Stimulated activated naive B cell treated with anti-CD40 and anti-IgM and Interleukin-4, amounts not matched to agents 10 μg/mL and 1 μg/mL and 100 μg/mL, for 72 hours (primary cell): ENCODE results near the gene KCNJ6.

Source experiments
- ATAC-seq, 2 donors: fragments of 150-1000 bp; cut with Tn5 transposase; replicated peaks; 2 replicates each; pipeline ENCODE4 v1.10.0; 2021; ENCODE audit warnings: moderate library complexity in 1 of 2
- DNase-seq: peaks from one replicate; pipeline ENCODE4 v3.0.0; 2021
- H3K27ac Mint-ChIP-seq: one replicate; pipeline ENCODE4 v1.8.0; 2022; ENCODE audit warnings: mild to moderate bottlenecking, mixed read lengths
- H3K27me3 Mint-ChIP-seq, 2 donors: one replicate each; pipeline ENCODE4 v1.8.0; 2022; ENCODE audit warnings: mixed read lengths in 2 of 2
- H3K36me3 Mint-ChIP-seq, 2 donors: one replicate each; pipeline ENCODE4 v1.8.0; 2022; ENCODE audit warnings: mixed read lengths in 2 of 2, mild to moderate bottlenecking in 1 of 2
- H3K4me1 Mint-ChIP-seq, 2 donors: one replicate each; pipeline ENCODE4 v1.8.0; 2022; ENCODE audit warnings: mixed read lengths in 2 of 2, mild to moderate bottlenecking in 1 of 2
- H3K4me3 Mint-ChIP-seq, 2 donors: one replicate each; pipeline ENCODE4 v1.8.0; 2022; ENCODE audit warnings: mild to moderate bottlenecking in 2 of 2, mixed read lengths in 2 of 2, moderate library complexity in 1 of 2
- H3K9me3 Mint-ChIP-seq, 2 donors: one replicate each; pipeline ENCODE4 v1.8.0; 2022; ENCODE audit warnings: mixed read lengths in 2 of 2, mild to moderate bottlenecking in 1 of 2

KCNJ6 gene

DNA sequence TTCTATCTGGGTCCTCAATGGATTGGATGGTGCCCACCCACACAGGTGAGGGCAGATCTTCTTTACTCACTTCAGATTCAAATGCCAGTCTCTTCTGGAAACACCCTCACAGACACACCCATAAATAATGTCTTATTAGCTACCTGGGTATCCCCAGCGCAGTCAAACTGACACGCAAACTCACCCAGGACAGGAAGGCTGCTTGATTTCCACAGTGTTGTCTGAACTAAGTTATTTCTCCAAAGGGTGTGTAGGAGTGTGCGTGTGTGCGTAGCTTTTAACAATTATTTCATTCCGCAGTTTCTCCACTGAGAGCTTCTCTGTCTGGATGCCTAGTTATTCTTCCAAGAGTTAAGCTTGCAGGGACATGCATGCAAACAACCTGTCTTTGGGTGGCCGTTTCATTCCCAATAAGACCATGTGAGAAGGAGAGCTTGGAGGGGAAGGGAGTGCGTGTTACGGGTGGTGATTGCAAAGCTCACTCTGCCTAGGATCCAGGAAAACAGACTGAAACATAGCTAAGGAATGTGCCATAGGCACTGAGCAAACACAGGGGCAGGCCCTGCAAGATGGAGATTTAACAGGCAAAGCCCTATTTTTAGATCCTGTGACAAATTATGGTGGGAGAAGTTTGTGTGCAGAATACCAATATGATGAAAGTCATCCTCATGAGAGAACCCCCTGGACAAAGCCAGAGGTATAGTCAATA, 280.0 kb downstream of the KCNJ6 start:
- Mint-ChIP-seq H3K4me1 (peaks cover 5 to 8% of the 10 kb centered on the region in 2 donors), H3K27ac (no peak overlapping the region), H3K9me3 (peaks cover 5 to 8% of the 10 kb centered on the region in 2 donors), H3K36me3 (peaks cover 0 to 1% of the 10 kb centered on the region in 2 donors), H3K4me3 (no peak overlapping the region), H3K27me3 (peaks cover 26 to 27% of the 10 kb centered on the region in 2 donors)
- DNase-seq (no peak), ATAC-seq (no peak)

DNA sequence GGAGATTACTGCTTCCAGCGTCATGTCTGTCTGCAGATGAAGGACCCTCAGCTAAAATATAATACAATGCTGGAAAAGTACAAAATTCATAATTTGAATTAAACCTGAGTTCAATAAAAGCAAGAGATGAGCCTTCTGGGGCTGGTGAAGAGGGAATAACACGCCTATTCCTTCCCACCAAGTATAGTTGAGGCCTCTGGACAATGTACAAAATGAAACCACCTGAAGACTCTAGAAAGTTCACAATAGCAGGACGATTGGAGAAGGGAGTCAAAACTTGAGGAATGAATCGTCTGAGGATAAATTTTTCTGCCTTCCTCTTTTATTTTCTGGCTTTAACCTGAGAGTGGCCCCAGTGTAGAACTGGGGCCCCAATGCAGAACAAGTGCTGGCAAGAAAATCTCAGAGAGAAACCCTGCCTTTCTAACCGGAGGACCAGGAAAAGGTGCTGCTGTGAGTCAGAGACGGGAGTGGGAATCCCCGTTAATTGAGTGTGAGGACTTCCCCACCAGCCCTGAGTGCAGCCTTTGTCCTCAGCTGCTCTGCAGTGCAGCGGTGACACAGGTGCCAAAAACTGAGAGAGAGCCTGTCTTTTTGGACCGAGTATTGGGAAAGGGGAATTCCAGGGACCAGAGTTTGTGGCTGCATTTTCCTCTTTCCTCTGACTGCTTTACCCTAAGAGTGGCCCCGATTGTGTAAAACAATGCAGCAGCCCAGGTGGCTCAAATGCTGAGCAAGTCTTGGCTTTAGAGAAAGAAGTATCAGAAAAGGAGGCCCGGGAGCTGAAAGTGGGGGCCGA, 284.7 kb downstream of the KCNJ6 start:
- Mint-ChIP-seq H3K4me1 (no peaks in the 10 kb centered on the region), H3K36me3 (no peaks in the 10 kb centered on the region), H3K4me3 (no peak overlapping the region), H3K27ac (no peak overlapping the region), H3K27me3 (peaks cover 27 to 37% of the 10 kb centered on the region in 2 donors), H3K9me3 (peaks cover 0 to 2% of the 10 kb centered on the region in 2 donors)
- peak in 1 of 2 donors; percentile 45 for ATAC-seq
- no peak for DNase-seq

DNA sequence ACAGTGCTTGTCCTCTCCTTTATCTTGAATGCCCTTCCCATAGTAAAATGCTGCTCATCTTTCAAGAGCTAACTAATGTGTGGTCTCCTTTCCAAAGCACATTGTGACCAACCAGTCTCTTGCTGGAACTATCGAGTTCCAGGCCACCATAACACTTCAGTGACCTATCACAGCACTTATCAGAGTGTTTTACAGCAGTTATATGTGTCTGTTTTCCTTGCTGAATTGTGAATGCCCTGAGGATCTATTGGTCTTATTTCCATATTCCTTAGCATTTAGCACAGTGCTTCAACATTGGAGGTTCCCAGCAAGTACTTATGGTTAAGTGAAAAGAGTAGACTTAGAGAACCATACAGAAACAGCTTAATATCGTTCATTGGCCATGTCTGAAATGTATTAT, 285.4 kb downstream of the KCNJ6 start:
- no peaks in the 10 kb centered on the region for H3K4me1 Mint-ChIP-seq
- no peak overlapping the region for H3K27ac Mint-ChIP-seq
- no peaks in the 10 kb centered on the region for H3K36me3 Mint-ChIP-seq
- peaks cover 0 to 2% of the 10 kb centered on the region in 2 donors for H3K9me3 Mint-ChIP-seq
- H3K27me3 Mint-ChIP-seq: peaks cover 21 to 31% of the 10 kb centered on the region in 2 donors
- ATAC-seq: no peak
- no peak for DNase-seq
- no peak overlapping the region for H3K4me3 Mint-ChIP-seq

DNA sequence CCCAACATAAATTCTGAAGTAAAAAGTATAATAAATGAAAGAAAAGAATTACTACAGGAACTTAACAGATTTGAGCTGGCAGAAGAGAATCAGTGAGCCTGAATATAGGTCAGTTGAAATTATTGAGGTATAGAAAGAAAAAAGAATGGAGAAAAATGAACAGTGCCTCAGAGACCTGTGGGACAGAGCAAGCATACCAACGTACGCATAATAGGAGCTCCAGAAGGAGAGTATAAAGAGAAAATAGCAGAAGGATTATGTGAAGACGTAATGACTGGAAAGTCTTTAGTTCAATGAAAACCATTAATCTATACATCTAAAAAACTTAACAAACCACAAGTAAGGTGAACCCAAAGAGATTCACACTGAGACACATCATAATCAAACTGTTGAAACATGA, 287.9 kb downstream of the KCNJ6 start:
- H3K4me3 Mint-ChIP-seq: no peak overlapping the region
- H3K27ac Mint-ChIP-seq: no peak overlapping the region
- no peaks in the 10 kb centered on the region for H3K36me3 Mint-ChIP-seq
- H3K27me3 Mint-ChIP-seq: peaks cover 16 to 31% of the 10 kb centered on the region in 2 donors
- DNase-seq: no peak
- no peaks in the 10 kb centered on the region for H3K4me1 Mint-ChIP-seq
- no peak for ATAC-seq
- H3K9me3 Mint-ChIP-seq: no peaks in the 10 kb centered on the region

DNA sequence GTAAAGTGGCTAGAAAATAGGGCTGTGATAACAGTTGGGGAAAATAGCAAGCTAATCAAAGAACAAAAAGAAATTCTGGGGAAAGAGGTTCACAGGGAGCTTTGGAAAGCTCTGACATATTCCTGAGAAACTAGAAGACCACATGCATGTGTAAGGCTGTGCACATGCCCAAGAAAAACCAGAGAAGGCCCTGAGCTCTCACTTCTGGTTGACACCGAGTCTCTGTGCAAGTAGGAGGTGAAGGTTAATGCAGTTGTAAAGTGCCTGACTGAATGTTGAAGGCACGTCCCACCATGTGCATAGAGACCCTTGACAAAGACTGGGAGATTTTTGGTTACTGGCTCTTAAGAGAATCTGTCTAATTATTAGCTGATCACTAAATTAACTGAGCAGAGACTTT, 288.7 kb downstream of the KCNJ6 start:
- Mint-ChIP-seq H3K4me1 (no peaks in the 10 kb centered on the region), H3K27ac (no peak overlapping the region), H3K4me3 (no peak overlapping the region), H3K36me3 (no peaks in the 10 kb centered on the region), H3K27me3 (peaks cover 20 to 31% of the 10 kb centered on the region in 2 donors), H3K9me3 (no peaks in the 10 kb centered on the region)
- DNase-seq: no peak
- ATAC-seq: no peak

DNA sequence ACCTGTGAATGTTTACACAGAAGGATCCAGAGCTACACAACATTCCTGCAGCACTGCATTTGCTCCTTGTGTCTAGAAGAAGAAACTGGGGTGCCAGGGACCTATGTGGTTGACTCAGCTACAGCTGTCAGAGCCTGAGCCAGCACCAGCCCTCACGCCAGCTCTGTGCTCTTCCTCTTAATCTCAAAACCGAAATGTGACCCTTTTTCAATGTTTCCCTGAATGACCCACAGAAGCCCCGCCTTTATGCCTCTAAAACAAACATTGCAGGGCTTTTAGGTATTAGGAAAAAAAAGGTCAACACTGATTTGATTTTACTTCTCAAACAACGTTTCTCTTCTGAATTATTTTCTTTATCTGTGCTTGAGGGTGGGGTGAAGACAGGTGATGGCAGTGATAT, 289.2 kb downstream of the KCNJ6 start:
- Mint-ChIP-seq H3K4me3 (no peak overlapping the region), H3K4me1 (no peaks in the 10 kb centered on the region), H3K36me3 (no peaks in the 10 kb centered on the region), H3K27me3 (peaks cover 23 to 30% of the 10 kb centered on the region in 2 donors), H3K9me3 (no peaks in the 10 kb centered on the region), H3K27ac (no peak overlapping the region)
- DNase-seq: no peak
- ATAC-seq: no peak

DNA sequence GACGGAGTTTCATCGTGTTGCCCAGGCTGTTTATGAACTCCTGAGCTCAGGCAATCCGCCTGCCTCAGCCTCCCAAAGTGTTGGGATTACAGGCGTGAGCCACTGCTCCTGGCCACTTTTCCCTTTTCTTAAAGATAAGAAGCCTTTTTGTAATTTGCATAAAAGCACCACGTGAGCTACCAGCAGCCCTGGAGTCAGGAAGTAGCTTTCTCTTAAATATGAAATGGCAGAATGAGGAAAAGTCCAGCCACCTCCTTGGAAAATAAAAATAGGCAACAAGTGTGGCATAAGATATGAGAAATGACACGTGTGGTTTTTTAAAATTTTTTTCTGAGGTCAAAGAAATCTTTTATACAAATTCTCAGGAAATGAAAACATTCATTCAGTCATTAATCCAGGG, 289.9 kb downstream of the KCNJ6 start:
- DNase-seq (no peak), ATAC-seq (no peak)
- Mint-ChIP-seq H3K9me3 (no peaks in the 10 kb centered on the region), H3K27ac (no peak overlapping the region), H3K36me3 (no peaks in the 10 kb centered on the region), H3K27me3 (peaks cover 23 to 30% of the 10 kb centered on the region in 2 donors), H3K4me3 (no peak overlapping the region), H3K4me1 (no peaks in the 10 kb centered on the region)

DNA sequence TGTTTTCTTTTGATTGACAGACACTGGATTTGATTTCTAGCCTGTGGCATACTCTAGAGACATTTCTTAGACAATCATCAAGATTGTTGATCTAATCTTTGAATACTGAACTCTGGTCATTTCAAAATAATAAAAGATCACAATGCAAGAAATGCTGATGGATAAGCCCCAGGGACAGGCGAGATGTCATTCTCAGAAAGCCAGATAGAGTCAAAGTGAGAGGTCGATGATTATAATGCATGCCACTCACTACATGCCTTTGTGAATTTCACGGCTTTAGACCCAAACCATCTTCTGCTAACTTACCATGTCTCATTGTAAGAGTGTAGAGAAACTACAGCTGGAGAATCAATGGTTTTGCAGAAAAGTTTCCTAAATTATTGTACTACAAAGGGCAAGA, 292.6 kb downstream of the KCNJ6 start:
- DNase-seq (no peak), ATAC-seq (no peak)
- no peaks in the 10 kb centered on the region for H3K36me3 Mint-ChIP-seq
- peaks cover 22 to 26% of the 10 kb centered on the region in 2 donors for H3K27me3 Mint-ChIP-seq
- H3K4me1 Mint-ChIP-seq: no peaks in the 10 kb centered on the region
- no peak overlapping the region for H3K27ac Mint-ChIP-seq
- H3K4me3 Mint-ChIP-seq: no peak overlapping the region
- H3K9me3 Mint-ChIP-seq: no peaks in the 10 kb centered on the region

DNA sequence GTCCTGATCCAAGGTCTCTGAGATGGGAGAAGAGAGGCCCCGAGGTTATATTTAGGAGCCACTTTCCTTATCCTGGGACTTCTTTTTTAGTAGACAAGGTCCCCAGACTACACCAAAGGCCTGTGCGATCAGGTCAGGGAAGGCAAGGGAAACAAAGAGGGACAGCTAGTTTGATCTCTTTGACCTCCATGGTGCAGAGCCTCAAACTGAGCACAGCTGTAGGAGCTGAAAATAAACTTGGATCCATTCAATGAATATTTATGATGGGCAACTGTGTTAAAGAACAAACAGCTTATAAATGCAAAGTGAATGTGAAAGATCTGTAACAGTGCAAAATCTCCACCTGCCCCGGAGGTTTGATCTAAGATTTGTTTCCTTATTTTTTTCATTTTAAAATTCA, 293.1 kb downstream of the KCNJ6 start:
- no peak overlapping the region for H3K27ac Mint-ChIP-seq
- H3K4me1 Mint-ChIP-seq: no peaks in the 10 kb centered on the region
- ATAC-seq: no peak
- no peak for DNase-seq
- H3K9me3 Mint-ChIP-seq: no peaks in the 10 kb centered on the region
- no peak overlapping the region for H3K4me3 Mint-ChIP-seq
- no peaks in the 10 kb centered on the region for H3K36me3 Mint-ChIP-seq
- H3K27me3 Mint-ChIP-seq: peaks cover 17 to 22% of the 10 kb centered on the region in 2 donors

DNA sequence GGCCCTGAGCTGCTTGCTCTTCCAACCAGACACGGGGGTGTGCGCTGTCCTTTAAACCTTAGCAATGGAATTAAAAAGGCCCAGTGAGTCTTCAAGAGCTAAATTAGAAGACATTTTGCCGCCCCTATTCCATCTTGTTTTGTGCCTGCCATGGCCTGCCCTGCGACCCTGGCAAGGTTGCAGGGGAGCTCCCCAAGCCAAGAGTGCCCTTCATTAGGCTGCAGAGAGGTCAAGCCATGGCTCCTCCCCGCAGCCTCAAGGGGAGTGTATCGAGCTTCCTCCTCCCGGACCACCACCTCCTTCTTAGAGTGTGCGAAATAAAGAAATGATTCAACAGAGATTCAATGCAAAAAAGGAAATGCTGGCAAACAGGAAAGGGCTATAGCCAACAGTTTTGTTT, 293.5 kb downstream of the KCNJ6 start:
- H3K36me3 Mint-ChIP-seq: no peaks in the 10 kb centered on the region
- ATAC-seq: no peak
- H3K27ac Mint-ChIP-seq: no peak overlapping the region
- no peak for DNase-seq
- no peak overlapping the region for H3K4me3 Mint-ChIP-seq
- H3K27me3 Mint-ChIP-seq: peaks cover 14 to 20% of the 10 kb centered on the region in 2 donors
- H3K9me3 Mint-ChIP-seq: no peaks in the 10 kb centered on the region
- H3K4me1 Mint-ChIP-seq: no peaks in the 10 kb centered on the region

DNA sequence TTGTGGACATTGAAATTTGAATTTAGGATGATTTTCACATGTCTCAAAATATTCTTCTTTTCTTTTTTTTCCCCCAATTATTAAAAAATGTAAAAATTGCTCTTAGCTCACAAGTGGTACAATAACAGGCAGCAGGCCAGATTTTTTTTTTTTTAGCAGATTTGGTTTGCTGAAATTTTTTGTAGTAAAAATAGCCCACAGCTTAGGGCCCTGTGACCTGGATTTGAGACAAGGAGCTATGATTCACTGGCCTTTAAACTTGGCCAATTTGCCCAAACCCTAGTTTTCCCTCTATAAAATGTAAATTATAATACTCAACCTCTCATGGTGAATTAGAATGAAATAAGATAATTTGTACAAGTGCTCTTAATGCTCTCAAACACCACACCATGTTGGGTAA, 295.9 kb downstream of the KCNJ6 start:
- H3K27me3 Mint-ChIP-seq: peaks cover 20 to 25% of the 10 kb centered on the region in 2 donors
- ATAC-seq: no peak
- H3K9me3 Mint-ChIP-seq: no peaks in the 10 kb centered on the region
- no peak for DNase-seq
- H3K4me1 Mint-ChIP-seq: no peaks in the 10 kb centered on the region
- no peak overlapping the region for H3K27ac Mint-ChIP-seq
- no peaks in the 10 kb centered on the region for H3K36me3 Mint-ChIP-seq
- H3K4me3 Mint-ChIP-seq: no peak overlapping the region

DNA sequence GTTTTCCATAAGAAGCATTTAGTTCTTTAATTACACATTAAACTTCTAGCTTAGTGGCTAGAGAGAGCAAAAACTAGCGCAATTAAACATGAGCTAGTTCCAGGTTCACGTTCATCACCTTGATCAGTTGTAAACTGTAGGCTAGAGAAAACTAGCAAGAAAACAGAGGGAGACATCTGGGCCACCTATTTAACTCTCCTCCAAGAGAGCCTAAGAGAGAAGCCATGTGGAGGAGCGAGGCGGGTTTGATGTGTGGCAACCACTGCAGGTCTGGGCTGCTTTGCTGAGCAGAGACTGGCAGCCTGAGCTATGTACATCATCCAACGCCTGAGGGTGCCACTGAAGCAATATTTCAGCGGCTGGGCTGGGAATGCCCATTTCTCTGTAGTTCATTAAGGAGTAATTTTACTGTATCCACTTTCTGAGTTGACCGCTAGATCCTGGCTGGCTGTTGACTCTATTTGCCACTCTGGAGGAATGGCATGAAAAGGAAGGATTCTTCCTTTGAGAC, 296.7 kb downstream of the KCNJ6 start:
- no peak for ATAC-seq
- no peaks in the 10 kb centered on the region for H3K9me3 Mint-ChIP-seq
- peaks cover 20 to 25% of the 10 kb centered on the region in 2 donors for H3K27me3 Mint-ChIP-seq

DNA sequence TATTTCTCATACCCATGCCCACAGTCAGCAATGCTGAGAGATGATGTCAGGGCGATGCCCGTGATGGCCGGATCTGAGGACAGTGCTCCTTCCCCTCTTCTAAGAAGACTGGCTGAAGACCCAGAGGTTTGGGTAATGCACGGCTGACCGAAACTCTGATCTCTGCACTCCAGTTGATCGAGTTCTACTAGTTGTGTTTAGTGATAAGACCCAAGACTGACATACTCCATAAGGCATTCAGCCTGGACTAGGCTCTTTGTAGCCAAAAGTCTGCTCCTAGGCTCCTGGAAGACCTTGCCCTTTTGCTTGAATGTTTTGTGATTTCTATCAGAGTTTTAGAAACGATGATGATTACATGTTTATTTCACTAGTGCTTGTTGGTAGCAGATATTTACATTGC, 298.2 kb downstream of the KCNJ6 start:
- DNase-seq: no peak
- ATAC-seq: no peak
- Mint-ChIP-seq H3K27me3 (peaks cover 20 to 25% of the 10 kb centered on the region in 2 donors), H3K9me3 (peaks cover 0 to 4% of the 10 kb centered on the region in 2 donors), H3K27ac (no peak overlapping the region), H3K4me3 (no peak overlapping the region), H3K36me3 (no peaks in the 10 kb centered on the region), H3K4me1 (no peaks in the 10 kb centered on the region)

More for the DNA sequence above, 296.7 kb downstream of the KCNJ6 start:
- no peaks in the 10 kb centered on the region for H3K4me1 Mint-ChIP-seq
- no peak for DNase-seq
- no peak overlapping the region for H3K27ac Mint-ChIP-seq
- H3K4me3 Mint-ChIP-seq: no peak overlapping the region
- H3K36me3 Mint-ChIP-seq: no peaks in the 10 kb centered on the region

DNA sequence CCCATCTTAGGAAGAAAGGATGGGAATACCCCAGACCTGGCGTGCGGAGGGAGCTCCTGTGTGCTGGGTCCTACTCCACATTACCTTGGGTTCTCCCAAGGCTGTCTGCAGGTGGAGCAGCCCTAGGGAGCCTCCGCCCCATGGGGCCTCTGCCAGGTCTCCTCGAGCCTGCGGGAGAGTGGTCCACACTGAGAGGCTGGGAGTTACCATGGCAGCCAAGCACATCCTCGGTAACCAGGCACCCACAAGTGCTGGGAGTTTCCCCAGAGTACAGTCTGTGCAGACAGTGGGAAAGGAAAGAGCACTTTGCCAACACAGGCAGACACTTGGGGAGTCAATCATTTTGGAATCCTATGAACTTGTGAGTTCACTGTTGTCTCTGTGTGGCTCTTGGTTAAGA, 300.3 kb downstream of the KCNJ6 start:
- Mint-ChIP-seq H3K27ac (no peak overlapping the region), H3K9me3 (peaks cover 0 to 9% of the 10 kb centered on the region in 2 donors), H3K4me3 (no peak overlapping the region), H3K4me1 (no peaks in the 10 kb centered on the region), H3K36me3 (no peaks in the 10 kb centered on the region), H3K27me3 (peaks cover 9 to 32% of the 10 kb centered on the region in 2 donors)
- no peak for DNase-seq
- ATAC-seq: no peak
